ENCODE results near the gene CYP3A7. TPM values are rescaled to one million over a fixed set of nuclear protein-coding genes. Genes with fewer than 3 reads are reported as not detected.

The CYP3A7 gene
- polyA plus RNA-seq, 1 donor (not counting 4 experiments of a cell fraction or from before 2014, with no cell fraction given) = not detected

- no peaks in the 10 kb centered on the region for H3K79me2 ChIP-seq (ENCODE audit: control insufficient read depth, insufficient read depth, low read length)
- H3K36me3 ChIP-seq (ENCODE audit: control insufficient read depth in 2 of 2, extremely low read depth in 1 of 2, insufficient read depth in 2 of 2, low read length in 2 of 2) = peaks cover 0 to 2% of the 10 kb centered on the region in 2 experiments
- H3K4me2 ChIP-seq (ENCODE audit: control insufficient read depth, extremely low read depth, insufficient read depth, low read depth, low read length) = no peak overlapping the region
- DNase-seq (ENCODE audit: low read depth, low spot score) (no peak), FAIRE-seq (no peak)
- H3K27ac ChIP-seq (ENCODE audit: control insufficient read depth, insufficient read depth, low read length) = no peak overlapping the region
- H4K20me1 ChIP-seq (ENCODE audit: control insufficient read depth, extremely low read depth, insufficient read depth, low read length) = no peaks in the 10 kb centered on the region
- no peak overlapping the region for H2AFZ ChIP-seq (ENCODE audit: control insufficient read depth, low read length)
- no peaks in the 10 kb centered on the region for H3K9me3 ChIP-seq (ENCODE audit: control insufficient read depth, low read depth, low read length)
- H3K4me1 ChIP-seq (ENCODE audit: control insufficient read depth, extremely low read depth, insufficient read depth, low read length) = peaks cover 10% of the 10 kb centered on the region
- H3K9me1 ChIP-seq (ENCODE audit: control insufficient read depth, extremely low read depth, insufficient read depth, low read length) = no peaks in the 10 kb centered on the region
- H3K27me3 ChIP-seq (ENCODE audit: control insufficient read depth, extremely low read depth, insufficient read depth, low read length) = no peaks in the 10 kb centered on the region
- no peak overlapping the region for H3K4me3 ChIP-seq (ENCODE audit: control insufficient read depth in 2 of 3, extremely low read depth in 1 of 3, insufficient read depth in 2 of 3, low read depth in 1 of 3, low read length in 3 of 3)
- H3K9ac ChIP-seq (ENCODE audit: control insufficient read depth, extremely low read depth, insufficient read depth, low read length) = no peak overlapping the region
- dilution Hi-C loops (cut with MboI; ENCODE audit: extremely low pct_ligation_motif_present, low sequenced_read_pairs) = no loop called here
- TF ChIP-seq EZH2 (IDR thresholded peaks at IDR 0.05; ENCODE audit: low read length) (no peak), CTCF (optimal IDR thresholded peaks at IDR 0.05 in 1 of 3, IDR thresholded peaks at IDR 0.05 in 1 of 3, conservative IDR thresholded peaks at IDR 0.05 in 1 of 3; ENCODE audit: extremely low read depth in 1 of 3, insufficient read depth in 2 of 3, low read length in 3 of 3) (no peak)
Measured at GRCh38 chr7:99677648-99678045, 57.3 kb downstream of the CYP3A7 start.

GRCh38 chr7:99677013-99677647 lies 57.9 kb downstream of the CYP3A7 start:
- H2AFZ ChIP-seq (ENCODE audit: control insufficient read depth, low read length) = no peak overlapping the region
- TF ChIP-seq CTCF (optimal IDR thresholded peaks at IDR 0.05 in 1 of 3, IDR thresholded peaks at IDR 0.05 in 1 of 3, conservative IDR thresholded peaks at IDR 0.05 in 1 of 3; ENCODE audit: extremely low read depth in 1 of 3, insufficient read depth in 2 of 3, low read length in 3 of 3) (no peak), EZH2 (IDR thresholded peaks at IDR 0.05; ENCODE audit: low read length) (no peak)
- dilution Hi-C loops (cut with MboI; ENCODE audit: extremely low pct_ligation_motif_present, low sequenced_read_pairs) = no loop called here
- DNase-seq (ENCODE audit: low read depth, low spot score) (no peak), FAIRE-seq (no peak)
- H3K27me3 ChIP-seq (ENCODE audit: control insufficient read depth, extremely low read depth, insufficient read depth, low read length) = no peaks in the 10 kb centered on the region
- no peak overlapping the region for H3K9ac ChIP-seq (ENCODE audit: control insufficient read depth, extremely low read depth, insufficient read depth, low read length)
- H3K9me1 ChIP-seq (ENCODE audit: control insufficient read depth, extremely low read depth, insufficient read depth, low read length) = no peaks in the 10 kb centered on the region
- no peak overlapping the region for H3K4me3 ChIP-seq (ENCODE audit: control insufficient read depth in 2 of 3, extremely low read depth in 1 of 3, insufficient read depth in 2 of 3, low read depth in 1 of 3, low read length in 3 of 3)
- no peaks in the 10 kb centered on the region for H3K79me2 ChIP-seq (ENCODE audit: control insufficient read depth, insufficient read depth, low read length)
- no peaks in the 10 kb centered on the region for H4K20me1 ChIP-seq (ENCODE audit: control insufficient read depth, extremely low read depth, insufficient read depth, low read length)
- H3K9me3 ChIP-seq (ENCODE audit: control insufficient read depth, low read depth, low read length) = no peaks in the 10 kb centered on the region
- H3K4me1 ChIP-seq (ENCODE audit: control insufficient read depth, extremely low read depth, insufficient read depth, low read length) = peaks cover 10% of the 10 kb centered on the region
- H3K27ac ChIP-seq (ENCODE audit: control insufficient read depth, insufficient read depth, low read length) = no peak overlapping the region
- peaks cover 0 to 3% of the 10 kb centered on the region in 2 experiments for H3K36me3 ChIP-seq (ENCODE audit: control insufficient read depth in 2 of 2, extremely low read depth in 1 of 2, insufficient read depth in 2 of 2, low read length in 2 of 2)
- no peak overlapping the region for H3K4me2 ChIP-seq (ENCODE audit: control insufficient read depth, extremely low read depth, insufficient read depth, low read depth, low read length)

Measured in keratinocyte (primary cell).